Endothelial cell of coronary artery (primary cell): ENCODE results near the gene RHOXF2. TPM values are rescaled to one million over a fixed set of nuclear protein-coding genes. Genes with fewer than 3 reads are reported as not detected.

Experiments
- total RNA-seq: library from RNA; depleted of rRNA; stranded (reverse); fragments of >200 nt; gene quantifications from 2 replicates; pipeline ENCODE4 v1.2.3, GENCODE V29; 2014

The RHOXF2 gene, protein sequence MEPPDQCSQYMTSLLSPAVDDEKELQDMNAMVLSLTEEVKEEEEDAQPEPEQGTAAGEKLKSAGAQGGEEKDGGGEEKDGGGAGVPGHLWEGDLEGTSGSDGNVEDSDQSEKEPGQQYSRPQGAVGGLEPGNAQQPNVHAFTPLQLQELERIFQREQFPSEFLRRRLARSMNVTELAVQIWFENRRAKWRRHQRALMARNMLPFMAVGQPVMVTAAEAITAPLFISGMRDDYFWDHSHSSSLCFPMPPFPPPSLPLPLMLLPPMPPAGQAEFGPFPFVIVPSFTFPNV
- not detected in 2 replicates for total RNA-seq

GRCh38 chrX:120158313-120158712, at the start of gene RHOXF2:
Gene RHOXF2, plus strand, starts transcription at chrX:120158613. Its CDS starts 138 bp downstream, at chrX:120158751.

GRCh38 chrX:120115438-120115963, 42.9 kb upstream of the RHOXF2 start, which contains the start of gene RHOXF1:
Gene RHOXF1, minus strand, starts transcription at chrX:120115913. Its CDS starts 51 bp downstream, at chrX:120115862.

Other genes starting within 250 kb of the RHOXF2 start
- gene NKAP, start 214.9 kb upstream of the RHOXF2 start, total RNA-seq: 3.5 and 3.6 TPM in 2 replicates
- gene RHOXF2B, start 80.9 kb upstream of the RHOXF2 start, total RNA-seq: not detected in 2 replicates
- gene RHOXF1, start 42.7 kb upstream of the RHOXF2 start, total RNA-seq: not detected in 2 replicates
- gene ZBTB33, start 92.2 kb downstream of the RHOXF2 start, total RNA-seq: 15.0 and 15.7 TPM in 2 replicates
- gene TMEM255A, start 152.8 kb downstream of the RHOXF2 start, total RNA-seq: under 0.01 TPM in 1 of 2 replicates, not detected in the other
- not detected in 2 replicates for gene ATP1B4, start 203.5 kb downstream of the RHOXF2 start, total RNA-seq